Measurements from ENCODE around the gene TMEM204.

Gene TMEM204

GRCh38 chr16:1557576-1557975 lies 24.1 kb downstream of the TMEM204 start:
- H3K9ac ChIP-seq: no peak overlapping the region

GRCh38 chr16:1559446-1559975 lies 26.0 kb downstream of the TMEM204 start:
- Histone ChIP-seq H3K9me3 (ENCODE audit: control insufficient read depth, low read length) (no peaks in the 10 kb centered on the region), H3K79me2 (no peaks in the 10 kb centered on the region), H3K36me3 (ENCODE audit: control insufficient read depth, insufficient read depth, low read length) (no peaks in the 10 kb centered on the region), H2AFZ (no peak overlapping the region), H3K27me3 (ENCODE audit: control insufficient read depth, insufficient read depth, low read length) (no peaks in the 10 kb centered on the region), H3K9ac (no peak overlapping the region), H3K4me1 (no peaks in the 10 kb centered on the region), H3K27ac (no peak overlapping the region), H3K4me2 (ENCODE audit: low read length) (no peak overlapping the region), H3K4me3 (ENCODE audit: low read depth, low read length) (no peak overlapping the region)
- TF ChIP-seq CTCF (IDR thresholded peaks at IDR 0.05): no peak

More at GRCh38 chr16:1557576-1557975, 24.1 kb downstream of the TMEM204 start:
- H2AFZ ChIP-seq: no peak overlapping the region
- H3K36me3 ChIP-seq (ENCODE audit: control insufficient read depth, insufficient read depth, low read length): no peaks in the 10 kb centered on the region
- peaks cover 5% of the 10 kb centered on the region for H3K79me2 ChIP-seq
- no peak for TF ChIP-seq CTCF (IDR thresholded peaks at IDR 0.05)
- no peaks in the 10 kb centered on the region for H3K4me1 ChIP-seq
- H3K27me3 ChIP-seq (ENCODE audit: control insufficient read depth, insufficient read depth, low read length): no peaks in the 10 kb centered on the region
- no peak overlapping the region for H3K4me3 ChIP-seq (ENCODE audit: low read depth, low read length)
- H3K27ac ChIP-seq: no peak overlapping the region
- H3K9me3 ChIP-seq (ENCODE audit: control insufficient read depth, low read length): no peaks in the 10 kb centered on the region
- H3K4me2 ChIP-seq (ENCODE audit: low read length): no peak overlapping the region

GRCh38 chr16:1560153-1560552 lies 26.7 kb downstream of the TMEM204 start:
- TF ChIP-seq CTCF (IDR thresholded peaks at IDR 0.05): no peak
- no peaks in the 10 kb centered on the region for H3K36me3 ChIP-seq (ENCODE audit: control insufficient read depth, insufficient read depth, low read length)

GRCh38 chr16:1560866-1561265 lies 27.4 kb downstream of the TMEM204 start:
- H3K4me3 ChIP-seq (ENCODE audit: low read depth, low read length): no peak overlapping the region
- no peak for TF ChIP-seq CTCF (IDR thresholded peaks at IDR 0.05)
- no peaks in the 10 kb centered on the region for H3K9me3 ChIP-seq (ENCODE audit: control insufficient read depth, low read length)
- no peak overlapping the region for H3K4me2 ChIP-seq (ENCODE audit: low read length)
- H2AFZ ChIP-seq: no peak overlapping the region
- no peak overlapping the region for H3K9ac ChIP-seq
- H3K27me3 ChIP-seq (ENCODE audit: control insufficient read depth, insufficient read depth, low read length): no peaks in the 10 kb centered on the region
- H3K4me1 ChIP-seq: no peaks in the 10 kb centered on the region
- H3K27ac ChIP-seq: no peak overlapping the region
- H3K36me3 ChIP-seq (ENCODE audit: control insufficient read depth, insufficient read depth, low read length): no peaks in the 10 kb centered on the region
- H3K79me2 ChIP-seq: no peaks in the 10 kb centered on the region

More at GRCh38 chr16:1560153-1560552, 26.7 kb downstream of the TMEM204 start:
- Histone ChIP-seq H3K4me1 (no peaks in the 10 kb centered on the region), H3K27ac (no peak overlapping the region), H3K4me2 (ENCODE audit: low read length) (no peak overlapping the region), H3K9me3 (ENCODE audit: control insufficient read depth, low read length) (no peaks in the 10 kb centered on the region), H3K4me3 (ENCODE audit: low read depth, low read length) (no peak overlapping the region), H3K9ac (no peak overlapping the region), H3K27me3 (ENCODE audit: control insufficient read depth, insufficient read depth, low read length) (no peaks in the 10 kb centered on the region), H2AFZ (no peak overlapping the region), H3K79me2 (no peaks in the 10 kb centered on the region)

GRCh38 chr16:1561266-1561665 lies 27.8 kb downstream of the TMEM204 start:
- H3K79me2 ChIP-seq: no peaks in the 10 kb centered on the region
- no peaks in the 10 kb centered on the region for H3K36me3 ChIP-seq (ENCODE audit: control insufficient read depth, insufficient read depth, low read length)
- no peaks in the 10 kb centered on the region for H3K27me3 ChIP-seq (ENCODE audit: control insufficient read depth, insufficient read depth, low read length)
- H3K9me3 ChIP-seq (ENCODE audit: control insufficient read depth, low read length): no peaks in the 10 kb centered on the region
- no peak for TF ChIP-seq CTCF (IDR thresholded peaks at IDR 0.05)
- H3K27ac ChIP-seq: no peak overlapping the region
- H3K9ac ChIP-seq: no peak overlapping the region
- H3K4me3 ChIP-seq (ENCODE audit: low read depth, low read length): no peak overlapping the region
- H3K4me1 ChIP-seq: no peaks in the 10 kb centered on the region
- no peak overlapping the region for H2AFZ ChIP-seq
- no peak overlapping the region for H3K4me2 ChIP-seq (ENCODE audit: low read length)

All from parathyroid adenoma (tissue), 2 donors.